ENCODE measurements around the gene TMOD3.

TMOD3 gene

DNA sequence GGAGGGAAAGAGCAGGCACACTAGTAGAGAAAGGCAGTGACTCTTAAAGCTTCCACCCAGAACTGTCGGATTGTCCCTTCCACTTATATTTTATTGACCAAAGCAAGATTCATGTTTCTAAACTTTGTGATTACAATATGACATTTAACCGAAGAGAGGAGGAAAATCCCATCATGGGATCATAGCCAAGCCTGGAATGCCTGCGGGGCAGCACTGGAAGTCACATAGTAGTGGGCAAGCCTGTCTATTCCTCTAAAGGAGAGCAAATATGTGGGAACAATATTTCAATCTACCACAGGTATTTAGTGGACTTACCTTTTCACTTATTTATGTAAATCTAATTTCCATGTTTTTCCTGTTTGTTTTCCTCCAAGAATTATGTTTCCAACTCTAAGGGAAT is 3.8 kb upstream of the TMOD3 start:
- DNase-seq (ENCODE audit: low read depth in 2 of 2, low spot score in 1 of 2), result no peak

DNA sequence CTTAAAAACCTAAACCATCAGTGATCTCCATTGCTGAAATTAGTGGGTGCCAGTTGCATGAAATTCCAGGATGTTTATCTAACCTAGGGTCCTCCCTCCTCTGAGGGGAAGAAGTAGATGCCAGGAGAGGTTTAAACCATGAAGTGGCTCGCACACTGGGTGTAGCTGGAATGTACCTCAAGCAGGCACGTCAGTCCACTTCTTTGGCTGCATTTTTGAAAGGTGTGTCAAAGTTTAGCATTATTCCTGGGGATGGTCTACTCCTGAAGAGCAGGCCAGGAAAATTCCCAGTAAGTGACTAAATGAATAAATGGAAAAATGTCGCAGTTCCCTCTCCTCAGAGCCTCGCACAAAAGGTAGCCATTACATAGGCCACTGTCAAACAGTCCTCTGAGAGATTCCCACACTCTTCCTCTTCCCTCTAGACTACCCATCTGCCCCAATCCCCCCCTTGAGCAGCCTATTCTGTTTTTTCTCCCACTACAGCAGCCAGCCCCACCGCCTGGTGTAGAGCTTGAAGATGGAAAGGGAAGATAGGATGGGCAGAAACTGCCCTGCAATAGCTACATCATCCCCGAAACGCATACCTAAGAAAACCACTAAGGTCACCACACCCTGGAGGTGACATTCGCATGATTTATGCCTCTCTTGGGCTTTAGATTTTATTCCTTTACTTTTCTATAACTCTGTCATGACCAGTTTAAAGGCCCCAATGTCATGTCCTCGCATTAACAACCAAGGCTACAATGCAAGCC is 655 bp upstream of the TMOD3 start:
- no peak for DNase-seq (ENCODE audit: low read depth in 2 of 2, low spot score in 1 of 2)

DNA sequence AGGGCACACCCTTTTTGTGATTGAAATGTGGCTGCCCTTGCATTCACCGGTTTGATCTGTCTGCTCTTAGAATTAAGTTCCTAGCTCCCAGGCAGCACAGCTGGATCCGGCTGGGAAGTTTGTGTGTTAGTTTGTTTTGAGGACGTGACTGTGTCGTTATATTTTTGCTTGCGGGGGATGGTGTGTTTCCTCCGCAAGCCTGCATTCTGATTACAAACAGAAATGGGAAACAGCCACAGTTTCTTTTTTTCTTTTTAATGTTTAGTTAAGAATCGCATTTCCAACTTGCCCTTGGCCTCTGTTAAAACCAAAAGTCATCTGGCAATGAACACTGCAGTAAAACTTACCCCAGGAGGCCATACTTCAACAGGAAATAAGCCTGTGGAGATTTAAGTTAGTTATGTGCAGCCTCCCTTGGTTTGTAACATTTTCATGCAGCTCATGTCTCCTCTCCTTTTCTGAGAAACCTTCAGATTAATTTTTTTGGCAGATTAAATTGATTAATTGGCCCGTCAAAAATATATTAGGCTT is 888 bp downstream of the TMOD3 start:
- no peak for DNase-seq (ENCODE audit: low read depth in 2 of 2, low spot score in 1 of 2)

DNA sequence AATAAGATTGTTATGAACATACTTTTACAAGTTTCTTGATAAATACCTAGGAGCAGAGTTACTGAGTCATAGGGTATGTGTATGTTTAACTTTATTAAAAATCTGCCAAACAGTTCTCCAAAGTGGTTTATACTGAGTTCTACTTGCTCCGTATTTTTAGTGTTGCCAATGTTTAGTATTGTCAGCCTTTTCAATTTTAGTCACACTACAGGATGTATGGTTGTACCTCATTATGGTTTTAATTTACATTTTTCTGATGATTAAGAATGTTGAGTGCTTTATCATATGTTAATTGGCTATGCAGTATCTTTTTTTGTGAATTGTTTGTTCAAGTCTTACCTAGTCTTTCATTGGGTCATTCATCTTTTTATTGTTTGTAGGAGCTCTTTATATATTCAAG is 4.3 kb downstream of the TMOD3 start:
- DNase-seq (ENCODE audit: low read depth in 2 of 2, low spot score in 1 of 2), result no peak

DNA sequence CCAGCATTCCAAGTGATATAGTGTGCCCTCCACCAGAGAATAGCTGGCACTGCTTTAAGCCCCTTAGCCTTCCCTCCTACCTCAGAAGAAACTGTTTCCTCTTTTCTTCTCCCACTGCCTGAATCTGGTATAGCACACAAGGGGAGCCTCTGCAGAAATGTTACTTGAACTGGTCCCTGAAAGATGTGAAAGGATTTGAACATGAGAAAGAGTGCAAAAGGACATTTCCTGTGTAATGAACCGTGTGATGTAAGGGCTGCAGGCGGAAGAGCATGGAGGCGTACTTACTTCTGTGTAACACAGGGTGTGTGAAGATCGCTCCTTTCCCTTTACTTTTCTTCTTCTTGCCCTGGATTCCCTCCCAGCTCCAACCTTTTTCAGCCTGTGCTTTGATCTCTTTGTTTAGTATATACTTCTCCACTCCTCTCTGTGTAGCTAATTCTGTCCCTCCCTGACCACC is 8.4 kb downstream of the TMOD3 start:
- no peak for DNase-seq (ENCODE audit: low read depth in 2 of 2, low spot score in 1 of 2)

DNA sequence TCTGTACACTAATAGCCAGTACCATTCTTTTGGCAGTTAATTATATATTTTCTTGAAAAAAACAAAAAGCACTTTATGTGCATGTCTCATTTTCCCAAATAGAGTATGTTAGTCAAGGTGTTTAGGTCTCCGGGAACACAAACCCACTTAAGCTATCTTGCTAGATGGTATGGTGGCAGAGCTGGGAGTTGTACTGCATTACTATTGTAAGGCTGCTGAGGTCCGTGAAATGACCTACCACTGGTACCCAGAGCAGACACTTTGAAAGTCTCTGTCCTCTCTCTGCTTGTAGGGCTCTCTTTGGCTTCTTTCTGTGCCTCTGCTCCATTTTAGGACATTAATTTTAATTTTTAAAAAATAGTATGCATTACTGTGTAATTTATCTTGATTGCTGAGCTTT is 8.8 kb downstream of the TMOD3 start:
- no peak for DNase-seq (ENCODE audit: low read depth in 2 of 2, low spot score in 1 of 2)

DNA sequence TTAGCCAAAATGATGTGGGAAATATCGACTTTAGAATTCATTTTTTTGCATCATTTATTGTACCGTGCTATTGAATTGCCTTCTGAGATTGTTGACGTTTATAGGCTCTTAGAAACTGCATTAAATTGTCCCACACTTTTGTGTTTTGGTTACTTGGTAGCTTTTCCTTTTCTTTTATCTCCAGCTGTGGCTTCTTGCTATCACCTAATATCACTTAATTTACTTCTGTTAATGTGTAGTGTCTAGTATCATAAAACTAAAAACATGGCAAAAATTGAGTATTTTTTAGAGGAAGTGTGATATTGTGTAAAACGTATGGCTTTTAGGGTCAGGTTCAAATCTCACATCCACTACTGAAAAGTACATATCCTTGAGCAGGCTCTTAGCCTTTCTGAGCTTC is 11.2 kb downstream of the TMOD3 start:
- DNase-seq (ENCODE audit: low read depth in 2 of 2, low spot score in 1 of 2), result no peak

DNA sequence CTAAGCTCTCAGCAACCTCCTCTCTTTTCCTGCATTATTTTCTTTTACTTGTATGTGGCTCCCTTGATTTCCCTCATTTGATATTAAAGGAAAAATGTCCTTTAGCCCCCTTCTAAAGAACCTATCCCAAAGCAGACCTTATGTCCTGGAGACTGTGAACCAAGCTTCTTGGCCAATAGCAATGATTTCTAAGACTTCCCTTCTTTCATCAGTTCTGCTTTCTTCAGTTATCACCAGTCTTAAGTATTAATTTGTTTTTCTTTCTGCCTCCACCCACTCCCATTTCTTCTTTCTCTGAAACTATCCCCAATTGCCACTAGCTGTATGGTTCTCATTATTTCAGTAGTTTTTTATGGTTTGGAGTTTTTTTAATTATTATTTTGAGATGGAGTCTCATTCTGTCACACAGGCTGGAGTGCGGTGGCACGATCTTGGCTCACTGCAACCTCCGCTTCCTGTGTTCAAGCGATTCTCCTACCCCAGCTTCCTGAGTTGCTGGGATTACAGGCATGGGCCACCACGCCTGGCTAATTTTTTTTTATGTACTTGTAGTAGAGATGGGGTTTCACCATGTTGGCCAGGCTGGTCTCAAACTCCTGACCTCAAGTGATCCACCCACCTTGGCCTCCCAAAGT is 12.1 kb downstream of the TMOD3 start:
- DNase-seq (ENCODE audit: low read depth in 2 of 2, low spot score in 1 of 2), result no peak

- no peak for DNase-seq (ENCODE audit: low read depth in 2 of 2, low spot score in 1 of 2)
These were observed 12.8 kb downstream of the TMOD3 start for GRCh38 chr15:51842265-51842664.

GRCh38 chr15:51842852-51843737 is 13.6 kb downstream of the TMOD3 start:
- no peak for DNase-seq (ENCODE audit: low read depth in 2 of 2, low spot score in 1 of 2)

DNA sequence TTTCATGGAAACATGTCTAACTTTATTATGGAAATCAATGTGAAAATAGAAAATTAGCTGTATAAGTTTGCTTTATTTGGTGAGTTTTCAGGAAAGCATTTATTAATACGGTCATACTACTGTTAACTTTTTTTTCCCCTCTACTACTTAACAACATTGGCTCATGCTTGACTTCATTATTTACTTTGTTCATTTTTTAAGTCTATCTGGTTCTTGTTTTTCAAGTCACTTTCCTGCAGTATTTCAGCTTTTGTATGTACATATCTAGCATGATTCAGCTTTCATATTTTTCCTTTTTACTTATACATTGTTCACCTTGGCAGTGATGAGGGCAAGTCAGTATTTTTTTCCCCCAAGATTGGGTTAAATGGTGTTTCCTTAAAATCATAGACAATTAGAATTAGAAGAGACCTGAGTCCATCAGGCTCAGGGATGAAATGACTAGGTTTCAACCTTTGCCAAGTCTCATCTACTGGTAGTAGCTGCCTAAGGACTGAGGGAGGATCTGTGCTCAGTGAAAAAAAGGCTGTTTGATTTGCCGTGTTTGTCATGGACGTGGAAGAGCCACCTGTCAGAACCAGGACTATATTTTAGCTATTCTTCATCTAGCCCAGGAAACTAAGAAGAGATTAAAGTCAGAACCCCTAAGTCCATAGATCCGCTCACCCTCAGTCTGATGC is 15.4 kb downstream of the TMOD3 start:
- DNase-seq (ENCODE audit: low read depth in 2 of 2, low spot score in 1 of 2), result no peak

DNA sequence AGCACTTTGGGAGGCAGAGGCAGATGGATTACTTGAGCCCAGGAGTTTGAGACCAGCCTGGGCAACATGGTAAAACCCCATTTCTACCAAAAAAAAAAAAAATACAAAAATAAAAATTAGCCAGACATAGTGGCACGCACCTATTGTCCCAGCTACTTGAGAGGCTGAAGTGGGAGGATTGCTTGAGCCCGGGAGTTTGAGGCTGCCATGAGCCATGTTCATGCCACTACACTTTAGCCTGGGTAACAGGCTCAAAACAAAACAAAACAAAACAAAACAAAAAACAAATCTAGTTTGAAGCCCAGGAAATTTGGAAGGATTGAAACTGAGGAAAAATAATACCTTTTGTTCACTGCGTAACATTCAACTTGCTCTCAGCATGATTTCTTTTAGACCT is 16.6 kb downstream of the TMOD3 start:
- DNase-seq (ENCODE audit: low read depth in 2 of 2, low spot score in 1 of 2), result no peak

DNA sequence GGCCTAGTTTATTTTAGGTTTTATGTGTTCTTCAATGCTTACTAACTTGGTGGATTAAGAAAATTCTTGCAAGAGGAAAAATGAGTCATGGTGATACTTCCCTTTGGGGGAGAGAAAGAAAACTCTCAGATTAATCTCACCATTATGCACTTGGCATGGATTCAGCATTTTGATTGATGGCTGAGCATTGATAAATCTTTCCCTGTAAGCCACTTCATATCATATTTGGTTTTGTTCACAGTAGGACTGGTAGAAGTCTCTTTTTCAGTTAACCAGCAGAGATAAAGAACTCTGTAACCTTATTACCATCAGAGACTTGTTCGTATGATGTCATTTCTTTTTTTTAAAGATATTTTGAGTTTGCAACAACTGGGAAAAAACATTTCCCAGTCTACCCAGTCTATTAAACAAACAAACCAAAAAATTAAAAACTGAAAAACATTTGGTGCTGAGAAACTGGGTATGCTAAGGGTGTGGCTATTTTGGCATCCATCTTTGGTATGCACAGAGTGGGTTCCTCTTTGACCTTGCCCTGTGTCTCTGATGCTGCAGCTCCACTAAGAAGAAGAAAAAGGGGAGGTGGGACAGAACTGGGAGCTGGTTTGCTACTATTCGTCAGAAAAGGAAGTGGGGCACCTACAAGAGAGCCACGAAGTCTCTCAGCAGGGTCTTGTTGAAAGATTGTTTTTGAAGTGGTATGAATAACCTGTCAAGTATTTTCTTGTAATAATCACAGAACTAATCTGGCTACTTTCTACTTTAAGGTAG is 17.2 kb downstream of the TMOD3 start:
- DNase-seq (ENCODE audit: low read depth in 2 of 2, low spot score in 1 of 2), result no peak

- DNase-seq (ENCODE audit: low read depth in 2 of 2, low spot score in 1 of 2), result no peak
These were observed 19.4 kb downstream of the TMOD3 start for GRCh38 chr15:51848811-51849210.

DNA sequence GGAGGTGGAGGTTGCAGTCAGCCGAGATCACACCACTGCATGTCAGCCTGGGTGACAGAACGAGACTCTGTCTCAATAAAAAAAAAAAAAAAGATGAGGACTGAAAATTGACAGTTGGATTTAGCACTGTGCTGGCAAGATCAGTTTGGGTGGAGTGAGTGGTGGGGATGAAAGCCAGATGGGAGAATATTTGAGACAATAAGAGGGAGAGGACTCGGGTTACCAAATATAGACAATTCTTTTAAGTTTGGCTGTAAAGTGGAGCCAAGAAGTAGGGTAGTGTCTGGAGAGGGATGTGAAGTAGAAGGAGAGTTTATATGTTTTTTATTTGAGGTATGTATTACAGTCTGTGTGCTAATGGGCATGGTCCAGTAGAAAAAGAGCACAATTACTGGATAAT is 20.4 kb downstream of the TMOD3 start:
- no peak for DNase-seq (ENCODE audit: low read depth in 2 of 2, low spot score in 1 of 2)

DNA sequence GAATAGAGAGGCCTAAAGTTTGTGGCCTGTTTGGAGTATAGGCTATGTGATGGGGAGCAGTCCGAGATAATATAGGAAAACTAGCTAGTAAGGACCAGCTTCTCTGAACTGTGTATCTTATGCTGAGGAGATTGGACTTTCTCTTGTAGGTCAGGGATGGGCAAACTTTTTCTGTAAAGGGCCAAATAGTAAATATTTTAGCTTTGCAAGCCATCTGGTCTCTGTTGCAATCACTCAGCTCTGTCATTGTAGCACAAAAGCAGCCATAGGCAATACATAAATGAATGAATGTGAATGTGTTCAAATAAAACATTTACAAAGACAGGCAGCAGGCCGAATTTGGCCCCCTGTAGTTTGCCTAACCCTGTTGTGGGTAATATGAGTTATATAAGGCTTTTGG is 24.5 kb downstream of the TMOD3 start:
- no peak for DNase-seq (ENCODE audit: low read depth in 2 of 2, low spot score in 1 of 2)

DNA sequence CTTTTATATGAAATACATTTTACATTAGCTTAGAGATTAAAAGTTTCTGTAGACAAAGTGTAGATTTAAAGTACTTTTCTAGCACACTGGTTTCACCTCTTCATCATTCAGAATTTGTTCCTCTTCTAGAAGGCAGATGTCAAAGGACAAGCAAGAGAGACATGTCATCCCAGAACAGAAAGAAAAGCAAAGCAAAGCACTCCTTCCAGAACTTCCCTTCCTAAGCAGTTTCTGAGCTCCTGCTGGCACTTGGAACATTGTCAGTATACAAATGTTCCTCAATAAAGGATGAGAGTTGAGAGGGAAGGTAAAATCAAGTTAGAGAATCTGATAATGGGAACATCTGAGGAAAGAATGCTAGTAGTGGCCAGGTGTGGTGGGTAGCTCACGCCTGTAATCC is 26.2 kb downstream of the TMOD3 start:
- DNase-seq (ENCODE audit: low read depth in 2 of 2, low spot score in 1 of 2), result no peak

DNA sequence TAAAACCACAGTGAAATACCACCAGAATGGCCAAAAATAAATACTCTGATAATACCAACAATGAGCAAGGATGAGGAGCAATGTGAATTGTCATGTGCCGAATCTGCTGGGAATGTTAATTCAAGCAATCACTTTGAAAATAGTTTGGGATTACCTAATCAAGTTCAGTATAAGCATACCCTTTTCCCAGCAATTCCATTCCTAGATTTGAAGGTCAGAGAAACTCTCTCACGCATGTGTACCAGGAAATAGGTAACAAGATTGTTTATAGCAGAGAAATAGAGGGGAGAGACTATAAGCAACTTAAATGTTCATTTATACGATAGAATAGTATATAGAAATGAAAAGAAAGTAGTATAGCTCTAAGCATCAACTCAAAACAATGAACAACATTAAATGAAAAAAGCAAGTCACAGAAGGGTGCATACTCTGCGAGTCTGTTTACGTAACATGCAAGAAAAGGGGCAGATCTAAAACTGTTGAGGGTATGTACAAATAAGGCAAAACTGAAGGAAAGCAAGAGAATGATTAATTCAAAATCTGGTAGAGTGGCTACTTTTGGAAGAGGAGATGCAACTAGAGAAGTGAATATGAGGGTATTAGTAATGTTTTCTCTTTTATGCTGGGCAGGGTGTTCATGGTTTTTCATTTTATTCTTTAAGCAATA is 27.4 kb downstream of the TMOD3 start:
- no peak for DNase-seq (ENCODE audit: low read depth in 2 of 2, low spot score in 1 of 2)

DNA sequence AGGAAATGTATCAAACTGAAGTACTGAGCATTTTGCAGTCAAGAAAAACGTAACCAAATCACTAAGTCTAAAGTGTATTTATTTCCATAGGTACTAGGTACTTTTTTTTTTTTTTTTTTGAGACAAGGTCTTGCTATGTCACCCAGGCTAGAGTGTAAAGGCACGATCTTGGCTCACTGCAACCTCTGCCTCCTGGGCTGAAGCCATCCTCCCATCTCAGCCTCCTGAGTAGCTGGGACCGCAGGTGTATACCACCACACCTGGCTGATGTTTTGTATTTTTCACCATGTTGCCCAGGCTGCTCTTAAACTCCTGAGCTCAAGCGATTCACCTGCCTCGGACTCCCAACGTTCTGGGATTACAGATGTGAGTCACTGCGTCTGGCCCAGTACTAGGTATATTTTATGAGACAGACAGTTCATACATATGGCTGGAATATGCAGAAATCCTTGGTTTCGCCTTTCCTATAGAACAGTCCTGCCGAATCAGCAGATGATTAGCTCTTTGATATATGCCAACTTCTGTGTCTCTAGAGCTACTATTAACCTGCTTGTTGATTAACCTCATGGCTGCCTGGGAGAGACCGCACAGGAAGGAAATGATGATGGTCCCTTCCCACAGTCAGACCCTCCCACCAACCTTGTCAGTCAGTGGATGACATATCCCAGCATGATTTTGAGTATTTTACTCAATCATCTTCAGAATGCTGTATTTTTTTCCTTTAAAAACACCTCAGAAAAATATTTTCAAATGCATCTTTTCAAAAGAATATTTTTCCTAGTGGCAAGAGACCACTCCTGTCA is 32.3 kb downstream of the TMOD3 start:
- DNase-seq (ENCODE audit: low read depth in 2 of 2, low spot score in 1 of 2), result peak; percentile 25 to 41
